Ectodermal cell (in vitro differentiated cells): ENCODE measurements around the gene SELENOK.

Experiments used
- H3K27ac ChIP-seq: 2 replicates; pipeline ENCODE4 v1.7.0; 2013; ENCODE audit warnings: mild to moderate bottlenecking, low read depth, low read length; ENCODE audit not compliant: insufficient read depth, poor library complexity, severe bottlenecking
- H3K27me3 ChIP-seq: 2 replicates; pipeline ENCODE4 v1.7.0; 2013; ENCODE audit warnings: mild to moderate bottlenecking, low read length; ENCODE audit not compliant: insufficient read depth, control insufficient read depth, poor library complexity, severe bottlenecking
- H3K36me3 ChIP-seq: one replicate; pipeline ENCODE4 v1.7.0; 2013; ENCODE audit warnings: low read length; ENCODE audit not compliant: control insufficient read depth, insufficient read depth
- H3K4me1 ChIP-seq: one replicate; pipeline ENCODE4 v1.7.0; 2013; ENCODE audit warnings: low read length; ENCODE audit not compliant: control insufficient read depth, insufficient read depth
- H3K4me3 ChIP-seq: 2 replicates; pipeline ENCODE4 v1.7.0; 2013; ENCODE audit warnings: low read depth, low read length, control low read depth; ENCODE audit not compliant: insufficient read depth
- H3K9me3 ChIP-seq: 2 replicates; pipeline ENCODE4 v1.7.0; 2013; ENCODE audit warnings: mild to moderate bottlenecking, low read length, moderate library complexity; ENCODE audit not compliant: control insufficient read depth
- WGBS, 2 experiments: methylation state at CpG; one replicate each; pipeline ENCODE4 v1.1.7; 2013; ENCODE audit warnings: missing lambda C conversion rate in 2 of 2; 5-methylcytosine and 5-hydroxymethylcytosine counted together

Gene SELENOK

GRCh38 chr3:53844262-53845102 is 47.2 kb downstream of the SELENOK start:
- peaks cover 17% of the 10 kb centered on the region for H3K4me1 ChIP-seq
- no peaks in the 10 kb centered on the region for H3K9me3 ChIP-seq
- 88 to 89% methylated on average over 9 of the region's 9 CpGs for WGBS, 2 experiments
- H3K36me3 ChIP-seq = no peaks in the 10 kb centered on the region
- H3K27ac ChIP-seq = no peak overlapping the region
- no peak overlapping the region for H3K4me3 ChIP-seq
- peaks cover 37% of the 10 kb centered on the region for H3K27me3 ChIP-seq

DNA sequence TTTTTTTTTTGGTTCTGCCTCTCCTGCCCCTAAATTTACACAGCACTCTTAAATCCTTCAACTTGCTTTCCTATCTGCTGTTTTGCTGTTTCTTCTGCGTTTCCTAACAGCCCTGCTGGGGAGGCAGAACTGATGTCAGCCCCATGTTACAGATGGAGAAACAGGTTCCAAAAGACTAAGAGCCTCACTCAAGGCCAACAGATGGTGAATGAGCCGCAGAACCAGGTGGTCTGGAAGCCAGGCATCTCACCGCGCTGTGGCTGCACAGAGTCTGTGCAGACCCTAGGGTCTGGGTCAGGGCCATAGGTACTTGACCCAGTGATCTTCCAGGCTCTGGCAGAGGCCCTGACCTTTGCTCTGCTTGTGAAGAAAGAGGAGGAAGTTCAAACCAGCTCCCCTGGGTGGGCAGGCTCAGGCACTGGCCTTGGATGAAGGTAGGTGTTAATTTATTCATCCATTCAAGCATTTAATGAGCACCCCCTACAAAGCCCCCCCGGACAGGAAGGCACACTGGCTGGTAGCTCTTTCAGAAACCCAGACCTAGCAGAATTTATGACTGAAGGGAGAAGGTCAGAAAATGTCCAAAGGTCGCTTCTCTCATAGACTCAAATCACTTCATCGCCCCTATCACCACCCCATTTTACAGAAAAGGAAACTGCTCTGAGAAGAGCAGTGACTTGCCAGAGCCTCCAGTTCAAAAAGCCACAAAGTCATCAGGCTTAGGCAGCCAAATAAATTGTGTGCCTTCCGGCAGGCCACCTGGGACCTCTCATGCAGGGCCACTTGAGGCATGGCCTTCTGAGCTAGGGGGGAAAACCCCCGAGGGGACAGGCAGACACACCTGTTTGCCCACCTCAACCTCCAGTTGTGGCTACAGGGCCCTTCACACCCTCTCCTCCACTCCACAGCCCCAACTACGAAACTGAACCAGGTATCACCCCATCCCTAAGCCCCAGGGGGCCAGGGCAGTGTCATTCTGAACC is 48.2 kb downstream of the SELENOK start:
- Histone ChIP-seq H3K27me3 (peaks cover 37% of the 10 kb centered on the region), H3K36me3 (no peaks in the 10 kb centered on the region), H3K27ac (no peak overlapping the region), H3K4me3 (no peak overlapping the region), H3K4me1 (peaks cover 17% of the 10 kb centered on the region), H3K9me3 (no peaks in the 10 kb centered on the region)
- WGBS, 2 experiments = 80 to 85% methylated on average over 10 of the region's 10 CpGs

DNA sequence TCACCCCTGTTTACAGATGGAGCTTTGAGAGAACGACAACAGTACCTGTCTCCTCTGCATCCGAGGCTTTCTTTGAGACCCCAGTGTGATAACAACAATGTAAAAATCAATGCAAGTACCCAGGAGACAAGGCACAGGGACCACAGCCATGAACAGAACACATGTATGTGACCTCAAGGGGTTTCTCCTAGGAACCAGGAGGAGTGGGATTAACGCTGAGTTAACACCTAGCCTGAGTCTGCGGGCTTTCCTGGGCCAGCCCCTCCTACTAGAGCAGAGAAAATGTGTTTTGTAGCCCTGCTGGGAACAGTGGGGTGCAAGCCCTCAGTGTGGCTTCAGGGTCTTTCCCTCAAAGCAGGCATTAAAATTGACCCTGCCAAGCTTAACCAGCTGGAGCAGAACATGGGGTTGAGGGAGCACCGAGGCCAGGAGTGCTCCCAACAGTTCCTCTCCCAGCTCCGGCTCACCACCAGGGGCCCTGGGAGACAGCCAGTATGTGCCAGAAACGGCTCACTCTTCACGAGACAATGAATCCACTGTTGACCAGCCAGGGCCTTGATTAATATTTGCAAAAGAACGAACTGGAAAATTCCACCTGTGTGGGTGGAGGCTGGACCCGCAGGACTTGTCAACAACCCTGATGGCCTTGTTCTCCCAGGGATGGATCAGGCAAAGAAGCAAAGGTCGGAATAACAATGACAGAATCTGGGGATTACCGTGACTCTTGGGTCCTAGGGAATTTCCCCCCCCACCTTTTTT is 49.0 kb downstream of the SELENOK start:
- 52% methylated on average over 12 of the region's 12 CpGs for WGBS, 2 experiments
- no peaks in the 10 kb centered on the region for H3K9me3 ChIP-seq
- H3K36me3 ChIP-seq = no peaks in the 10 kb centered on the region
- peaks cover 17% of the 10 kb centered on the region for H3K4me1 ChIP-seq
- no peak overlapping the region for H3K4me3 ChIP-seq
- H3K27me3 ChIP-seq = peaks cover 29% of the 10 kb centered on the region
- H3K27ac ChIP-seq = no peak overlapping the region

- Histone ChIP-seq H3K9me3 (no peaks in the 10 kb centered on the region), H3K4me3 (no peak overlapping the region), H3K4me1 (peaks cover 17% of the 10 kb centered on the region), H3K27me3 (peaks cover 16% of the 10 kb centered on the region), H3K36me3 (no peaks in the 10 kb centered on the region), H3K27ac (no peak overlapping the region)
- WGBS, 2 experiments = 93 to 96% methylated on average over 4 to 5 of the region's 5 CpGs
Measured at GRCh38 chr3:53841296-53841695, 50.4 kb downstream of the SELENOK start.

GRCh38 chr3:53837331-53837730 is 54.3 kb downstream of the SELENOK start:
- no peaks in the 10 kb centered on the region for H3K9me3 ChIP-seq
- no peaks in the 10 kb centered on the region for H3K36me3 ChIP-seq
- no peaks in the 10 kb centered on the region for H3K27me3 ChIP-seq
- H3K27ac ChIP-seq = no peak overlapping the region
- no peak overlapping the region for H3K4me3 ChIP-seq
- H3K4me1 ChIP-seq = peaks cover under 1% of the 10 kb centered on the region
- 93% methylated on average over 10 of the region's 10 CpGs for WGBS, 2 experiments

- no peaks in the 10 kb centered on the region for H3K4me1 ChIP-seq
- H3K9me3 ChIP-seq = no peaks in the 10 kb centered on the region
- H3K27ac ChIP-seq = no peak overlapping the region
- 92 to 96% methylated on average over 9 of the region's 9 CpGs for WGBS, 2 experiments
- no peaks in the 10 kb centered on the region for H3K36me3 ChIP-seq
- H3K4me3 ChIP-seq = no peak overlapping the region
- H3K27me3 ChIP-seq = no peaks in the 10 kb centered on the region
Measured at GRCh38 chr3:53836084-53836872, 55.4 kb downstream of the SELENOK start.

DNA sequence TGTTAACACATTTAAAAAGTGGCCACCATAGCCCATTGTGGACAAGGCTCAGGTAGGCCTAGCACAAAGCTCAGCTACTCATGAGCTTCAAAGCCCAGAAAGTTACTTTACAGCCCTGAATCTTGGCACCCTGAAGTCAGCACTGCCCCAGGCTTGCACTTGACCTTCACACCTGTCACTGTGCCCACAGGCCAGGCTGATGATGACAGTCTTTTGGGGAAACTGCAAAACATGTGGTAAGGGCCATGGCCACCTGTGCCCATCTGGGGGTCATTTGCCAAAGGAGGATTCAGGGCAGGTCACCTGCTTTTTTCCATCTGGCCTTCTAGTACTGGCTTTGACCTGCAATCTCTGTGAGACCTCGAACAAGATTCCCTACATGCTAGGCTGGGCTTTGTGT is 56.4 kb downstream of the SELENOK start:
- WGBS, 2 experiments = 92 to 93% methylated on average over 1 of the region's 1 CpG

GRCh38 chr3:53834429-53835095 is 57.1 kb downstream of the SELENOK start:
- H3K27me3 ChIP-seq = no peaks in the 10 kb centered on the region

More for the DNA sequence above, 56.4 kb downstream of the SELENOK start:
- Histone ChIP-seq H3K36me3 (no peaks in the 10 kb centered on the region), H3K27ac (no peak overlapping the region), H3K9me3 (no peaks in the 10 kb centered on the region), H3K4me3 (no peak overlapping the region), H3K4me1 (no peaks in the 10 kb centered on the region), H3K27me3 (no peaks in the 10 kb centered on the region)

More at GRCh38 chr3:53834429-53835095, 57.1 kb downstream of the SELENOK start:
- WGBS, 2 experiments = 92 to 95% methylated on average over 6 of the region's 6 CpGs
- no peaks in the 10 kb centered on the region for H3K4me1 ChIP-seq
- H3K36me3 ChIP-seq = no peaks in the 10 kb centered on the region
- H3K27ac ChIP-seq = no peak overlapping the region
- no peak overlapping the region for H3K4me3 ChIP-seq
- H3K9me3 ChIP-seq = no peaks in the 10 kb centered on the region
